ENCODE data around the gene PCNA. TPM values are rescaled to one million over a fixed set of nuclear protein-coding genes. Genes with fewer than 3 reads are reported as not detected.

Gene PCNA
- total and polyA plus RNA-seq, 2 experiments from 2014 or later, result 353 to 428 TPM

DNA sequence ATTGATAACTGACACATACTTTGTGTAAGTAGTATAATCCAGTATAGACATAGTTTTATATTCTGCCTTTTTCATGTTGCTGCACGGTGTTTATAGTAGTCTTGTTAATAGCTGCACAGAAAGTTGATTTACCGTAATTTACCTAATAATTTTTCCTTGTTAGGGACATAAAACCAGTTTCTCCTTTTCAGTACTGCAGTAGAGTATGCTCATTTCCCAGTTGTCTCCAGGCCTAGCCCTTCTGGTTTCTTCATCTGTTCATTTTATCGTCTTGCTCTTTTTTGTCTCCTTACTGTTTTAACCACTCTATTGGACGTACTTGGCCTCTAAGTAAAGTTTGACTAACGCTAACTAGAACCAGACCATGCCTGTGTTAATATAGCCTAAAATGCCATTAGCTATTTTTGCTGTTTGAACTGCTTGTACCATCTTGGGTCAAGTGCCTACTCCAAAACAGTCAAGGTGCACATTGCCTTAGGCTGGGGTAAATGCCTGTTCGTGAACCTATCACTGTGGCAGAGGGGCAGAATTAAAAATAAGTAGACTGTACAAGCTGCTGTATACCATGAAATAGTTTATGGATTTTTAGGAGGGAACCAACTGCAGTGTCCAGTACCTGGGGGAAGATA lies 41.9 kb upstream of the PCNA start:
- Mint-ChIP-seq H3K9me3 (no peaks in the 10 kb centered on the region), H3K4me1 (peaks cover 28% of the 10 kb centered on the region), H3K36me3 (ENCODE audit: low read depth) (no peaks in the 10 kb centered on the region; the same call in 2 of the 3 replicates), H3K27me3 (ENCODE audit: insufficient read depth, low read depth, poor library complexity) (peaks cover 5% of the 10 kb centered on the region), H3K27ac (no peak overlapping the region), H3K4me3 (no peak overlapping the region)
- H3K27me3 ChIP-seq (ENCODE audit: insufficient read depth), result no peaks in the 10 kb centered on the region
- no peak for ATAC-seq
- TF ChIP-seq, protein P1, sequence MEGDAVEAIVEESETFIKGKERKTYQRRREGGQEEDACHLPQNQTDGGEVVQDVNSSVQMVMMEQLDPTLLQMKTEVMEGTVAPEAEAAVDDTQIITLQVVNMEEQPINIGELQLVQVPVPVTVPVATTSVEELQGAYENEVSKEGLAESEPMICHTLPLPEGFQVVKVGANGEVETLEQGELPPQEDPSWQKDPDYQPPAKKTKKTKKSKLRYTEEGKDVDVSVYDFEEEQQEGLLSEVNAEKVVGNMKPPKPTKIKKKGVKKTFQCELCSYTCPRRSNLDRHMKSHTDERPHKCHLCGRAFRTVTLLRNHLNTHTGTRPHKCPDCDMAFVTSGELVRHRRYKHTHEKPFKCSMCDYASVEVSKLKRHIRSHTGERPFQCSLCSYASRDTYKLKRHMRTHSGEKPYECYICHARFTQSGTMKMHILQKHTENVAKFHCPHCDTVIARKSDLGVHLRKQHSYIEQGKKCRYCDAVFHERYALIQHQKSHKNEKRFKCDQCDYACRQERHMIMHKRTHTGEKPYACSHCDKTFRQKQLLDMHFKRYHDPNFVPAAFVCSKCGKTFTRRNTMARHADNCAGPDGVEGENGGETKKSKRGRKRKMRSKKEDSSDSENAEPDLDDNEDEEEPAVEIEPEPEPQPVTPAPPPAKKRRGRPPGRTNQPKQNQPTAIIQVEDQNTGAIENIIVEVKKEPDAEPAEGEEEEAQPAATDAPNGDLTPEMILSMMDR (conservative IDR thresholded peaks at IDR 0.05; ENCODE audit: low read depth in 2 of 2), result no peak
- no peak for TF ChIP-seq JUNB (IDR thresholded peaks at IDR 0.05; ENCODE audit: unreplicated experiment)
- no peak for TF ChIP-seq CREB1 (CRISPR knock-in tag; IDR thresholded peaks at IDR 0.05; ENCODE audit: low read depth)
- TF ChIP-seq EZH2 (IDR thresholded peaks at IDR 0.05; ENCODE audit: low read depth, unreplicated experiment), result no peak
- no peak for TF ChIP-seq NANOG (IDR thresholded peaks at IDR 0.05; ENCODE audit: borderline replicate concordance)
- no peak for TF ChIP-seq EZH2phosphoT487 (IDR thresholded peaks at IDR 0.05; ENCODE audit: unreplicated experiment)
- TF ChIP-seq STAT1 (IDR thresholded peaks at IDR 0.05; ENCODE audit: unreplicated experiment), result no peak
- TF ChIP-seq ZNF331 (CRISPR knock-in tag; IDR thresholded peaks at IDR 0.05; ENCODE audit: low read depth), result no peak
- no peaks in the 10 kb centered on the region for H3K9me2 ChIP-seq (ENCODE audit: insufficient read depth)
- H3K27ac ChIP-seq (ENCODE audit: low read depth), result no peak overlapping the region
- peaks cover 74% of the 10 kb centered on the region for H3K79me2 ChIP-seq (replicated peaks; ENCODE audit: insufficient read depth)
- H3K4me1 ChIP-seq (ENCODE audit: insufficient read depth), result peaks cover 29% of the 10 kb centered on the region; the same call in 1 of the 2 replicates
- no peak overlapping the region for H3K4me2 ChIP-seq
- H2AFZ ChIP-seq, result no peak overlapping the region
- no peaks in the 10 kb centered on the region for H3K36me3 ChIP-seq (ENCODE audit: insufficient read depth)
- no peak for DNase-seq (ENCODE audit: low spot score)
- H3F3A ChIP-seq (replicated peaks; ENCODE audit: low read depth), result no peaks in the 10 kb centered on the region
- peaks cover 2% of the 10 kb centered on the region; the same call in 1 of the 2 replicates for H4K20me1 ChIP-seq (replicated peaks; ENCODE audit: insufficient read depth)
- no peak overlapping the region for H3K4me3 ChIP-seq

- Histone ChIP-seq H4K20me1 (replicated peaks; ENCODE audit: insufficient read depth) (peaks cover 2% of the 10 kb centered on the region; the same call in 1 of the 2 replicates), H3K9me2 (ENCODE audit: insufficient read depth) (no peaks in the 10 kb centered on the region), H3K4me2 (no peak overlapping the region), H3K36me3 (ENCODE audit: insufficient read depth) (no peaks in the 10 kb centered on the region), H3K27me3 (ENCODE audit: insufficient read depth) (no peaks in the 10 kb centered on the region), H3K4me3 (no peak overlapping the region), H3K4me1 (ENCODE audit: insufficient read depth) (peaks cover 29% of the 10 kb centered on the region; the same call in 1 of the 2 replicates), H3K27ac (ENCODE audit: low read depth) (no peak overlapping the region), H3K79me2 (replicated peaks; ENCODE audit: insufficient read depth) (peaks cover 70% of the 10 kb centered on the region), H3F3A (replicated peaks; ENCODE audit: low read depth) (no peaks in the 10 kb centered on the region), H2AFZ (no peak overlapping the region)
- no peaks in the 10 kb centered on the region; the same call in 2 of the 3 replicates for H3K36me3 Mint-ChIP-seq (ENCODE audit: low read depth)
- ATAC-seq, result no peak
- TF ChIP-seq ETS1 (IDR thresholded peaks at IDR 0.05) (no peak), JUNB (IDR thresholded peaks at IDR 0.05; ENCODE audit: unreplicated experiment) (no peak), CREB1 (CRISPR knock-in tag; IDR thresholded peaks at IDR 0.05; ENCODE audit: low read depth) (no peak), ZNF462 (CRISPR knock-in tag; IDR thresholded peaks at IDR 0.05) (no peak)
- no peak for DNase-seq (ENCODE audit: low spot score)
- H3K4me3 Mint-ChIP-seq, result no peak overlapping the region
- peak overlapping the region; percentile 34; the same call in 1 of the 2 replicates for H3K27ac Mint-ChIP-seq
- H3K4me1 Mint-ChIP-seq, result peaks cover 26% of the 10 kb centered on the region
- H3K9me3 Mint-ChIP-seq, result no peaks in the 10 kb centered on the region
- peaks cover 5% of the 10 kb centered on the region for H3K27me3 Mint-ChIP-seq (ENCODE audit: insufficient read depth, low read depth, poor library complexity)
Measured at GRCh38 chr20:5160882-5161281, 41.1 kb upstream of the PCNA start.
